Muscle layer of duodenum (tissue), 2 donors: ENCODE data around the gene NCAPD2.
A peak's percentile ranks its signal among the peaks of the same experiment; 100 is the strongest.
"Not testable (repeated sequence)": the region's sequence is repeated elsewhere in the genome, so short reads cannot be mapped to it uniquely, and the experiment has no call there.

ENCODE experiments used
- H3K27ac ChIP-seq: one replicate; pipeline ENCODE4 v1.7.0; 2013; ENCODE audit warnings: mild to moderate bottlenecking, low read length
- H3K27me3 ChIP-seq: one replicate; pipeline ENCODE4 v1.7.0; 2013; ENCODE audit warnings: low read depth, mild to moderate bottlenecking, control low read depth, low read length
- H3K36me3 ChIP-seq, 2 donors: one replicate each; pipeline ENCODE4 v1.7.0; 2013; ENCODE audit warnings: low read length in 2 of 2, control low read depth in 1 of 2, mild to moderate bottlenecking in 1 of 2; ENCODE audit not compliant: insufficient read depth in 2 of 2, control insufficient read depth in 1 of 2
- H3K4me1 ChIP-seq, 2 donors: one replicate each; pipeline ENCODE4 v1.7.0; 2013; ENCODE audit warnings: low read length in 2 of 2, mild to moderate bottlenecking in 2 of 2, control low read depth in 1 of 2, moderate library complexity in 1 of 2; ENCODE audit not compliant: insufficient read depth in 2 of 2, control insufficient read depth in 1 of 2
- H3K4me3 ChIP-seq, 2 donors: one replicate each; pipeline ENCODE4 v1.7.0; 2013; ENCODE audit warnings: low read length in 2 of 2, low read depth in 1 of 2, mild to moderate bottlenecking in 1 of 2
- H3K9me3 ChIP-seq, 2 donors: one replicate each; pipeline ENCODE4 v1.7.0; 2013; ENCODE audit warnings: low read length in 2 of 2, control low read depth in 1 of 2, mild to moderate bottlenecking in 1 of 2; ENCODE audit not compliant: control insufficient read depth in 1 of 2
- donor health status: healthy.

Gene NCAPD2

DNA sequence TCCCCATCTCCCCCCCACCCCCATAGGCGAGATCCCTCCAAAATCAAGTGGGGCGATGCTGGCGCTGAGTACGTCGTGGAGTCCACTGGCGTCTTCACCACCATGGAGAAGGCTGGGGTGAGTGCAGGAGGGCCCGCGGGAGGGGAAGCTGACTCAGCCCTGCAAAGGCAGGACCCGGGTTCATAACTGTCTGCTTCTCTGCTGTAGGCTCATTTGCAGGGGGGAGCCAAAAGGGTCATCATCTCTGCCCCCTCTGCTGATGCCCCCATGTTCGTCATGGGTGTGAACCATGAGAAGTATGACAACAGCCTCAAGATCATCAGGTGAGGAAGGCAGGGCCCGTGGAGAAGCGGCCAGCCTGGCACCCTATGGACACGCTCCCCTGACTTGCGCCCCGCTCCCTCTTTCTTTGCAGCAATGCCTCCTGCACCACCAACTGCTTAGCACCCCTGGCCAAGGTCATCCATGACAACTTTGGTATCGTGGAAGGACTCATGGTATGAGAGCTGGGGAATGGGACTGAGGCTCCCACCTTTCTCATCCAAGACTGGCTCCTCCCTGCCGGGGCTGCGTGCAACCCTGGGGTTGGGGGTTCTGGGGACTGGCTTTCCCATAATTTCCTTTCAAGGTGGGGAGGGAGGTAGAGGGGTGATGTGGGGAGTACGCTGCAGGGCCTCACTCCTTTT lies 43.1 kb downstream of the NCAPD2 start:
- peaks cover 27 to 30% of the 10 kb centered on the region in 2 donors for H3K36me3 ChIP-seq
- H3K27me3 ChIP-seq = no peaks in the 10 kb centered on the region
- no peak overlapping the region for H3K4me3 ChIP-seq
- H3K4me1 ChIP-seq = peaks cover 21 to 68% of the 10 kb centered on the region in 2 donors
- no peak overlapping the region for H3K27ac ChIP-seq
- no peaks in the 10 kb centered on the region for H3K9me3 ChIP-seq

DNA sequence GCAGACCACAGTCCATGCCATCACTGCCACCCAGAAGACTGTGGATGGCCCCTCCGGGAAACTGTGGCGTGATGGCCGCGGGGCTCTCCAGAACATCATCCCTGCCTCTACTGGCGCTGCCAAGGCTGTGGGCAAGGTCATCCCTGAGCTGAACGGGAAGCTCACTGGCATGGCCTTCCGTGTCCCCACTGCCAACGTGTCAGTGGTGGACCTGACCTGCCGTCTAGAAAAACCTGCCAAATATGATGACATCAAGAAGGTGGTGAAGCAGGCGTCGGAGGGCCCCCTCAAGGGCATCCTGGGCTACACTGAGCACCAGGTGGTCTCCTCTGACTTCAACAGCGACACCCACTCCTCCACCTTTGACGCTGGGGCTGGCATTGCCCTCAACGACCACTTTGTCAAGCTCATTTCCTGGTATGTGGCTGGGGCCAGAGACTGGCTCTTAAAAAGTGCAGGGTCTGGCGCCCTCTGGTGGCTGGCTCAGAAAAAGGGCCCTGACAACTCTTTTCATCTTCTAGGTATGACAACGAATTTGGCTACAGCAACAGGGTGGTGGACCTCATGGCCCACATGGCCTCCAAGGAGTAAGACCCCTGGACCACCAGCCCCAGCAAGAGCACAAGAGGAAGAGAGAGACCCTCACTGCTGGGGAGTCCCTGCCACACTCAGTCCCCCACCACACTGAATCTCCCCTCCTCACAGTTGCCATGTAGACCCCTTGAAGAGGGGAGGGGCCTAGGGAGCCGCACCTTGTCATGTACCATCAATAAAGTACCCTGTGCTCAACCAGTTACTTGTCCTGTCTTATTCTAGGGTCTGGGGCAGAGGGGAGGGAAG lies 43.9 kb downstream of the NCAPD2 start:
- H3K9me3 ChIP-seq, H3K27me3 ChIP-seq, H3K4me3 ChIP-seq, H3K27ac ChIP-seq: not testable (repeated sequence)
- peaks cover 17 to 60% of the 10 kb centered on the region in 2 donors for H3K4me1 ChIP-seq
- H3K36me3 ChIP-seq = peaks cover 27 to 30% of the 10 kb centered on the region in 2 donors

- Histone ChIP-seq H3K27me3 (no peaks in the 10 kb centered on the region), H3K9me3 (no peaks in the 10 kb centered on the region), H3K4me3 (no peak overlapping the region), H3K27ac (peak overlapping the region; percentile 23), H3K4me1 (peaks cover 17 to 53% of the 10 kb centered on the region in 2 donors), H3K36me3 (peaks cover 27 to 30% of the 10 kb centered on the region in 2 donors)
These were observed 44.8 kb downstream of the NCAPD2 start for GRCh38 chr12:6538420-6539313.

- Histone ChIP-seq H3K4me3 (no peak overlapping the region), H3K4me1 (peaks cover 17 to 53% of the 10 kb centered on the region in 2 donors), H3K9me3 (no peaks in the 10 kb centered on the region), H3K27ac (peak overlapping the region; percentile 63), H3K27me3 (no peaks in the 10 kb centered on the region), H3K36me3 (peaks cover 28 to 33% of the 10 kb centered on the region in 2 donors)
These were observed 45.4 kb downstream of the NCAPD2 start for GRCh38 chr12:6539314-6539682.

DNA sequence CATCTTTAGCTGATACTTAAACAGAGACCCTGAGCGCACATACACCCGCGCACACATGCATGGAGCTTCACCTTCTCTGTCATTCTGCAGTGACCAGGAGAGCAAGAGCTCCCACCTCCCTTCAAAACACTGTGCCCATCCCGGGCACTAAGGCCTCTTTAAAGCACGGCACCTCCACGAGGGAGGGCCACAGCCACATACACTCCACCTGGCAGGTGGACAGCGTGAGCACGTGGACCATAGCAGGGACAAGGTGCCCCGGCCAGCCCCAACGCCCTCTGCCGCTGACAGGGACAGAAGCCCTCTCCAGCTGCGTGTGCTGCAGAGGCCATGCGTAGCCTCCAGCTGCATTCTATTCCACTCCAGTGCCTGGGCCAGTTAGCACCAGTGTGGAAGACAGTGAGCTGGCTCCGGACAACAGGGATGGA lies 45.8 kb downstream of the NCAPD2 start:
- H3K27ac ChIP-seq = peak overlapping the region; percentile 63
- peaks cover 17 to 53% of the 10 kb centered on the region in 2 donors for H3K4me1 ChIP-seq

GRCh38 chr12:6540181-6540877 lies 46.4 kb downstream of the NCAPD2 start:
- Histone ChIP-seq H3K4me1 (peaks cover 17 to 52% of the 10 kb centered on the region in 2 donors), H3K4me3 (peak overlapping the region in 1 of 2 donors; percentile 37), H3K27me3 (no peaks in the 10 kb centered on the region), H3K36me3 (peaks cover 32 to 33% of the 10 kb centered on the region in 2 donors), H3K9me3 (no peaks in the 10 kb centered on the region), H3K27ac (peak overlapping the region; percentile 89)

More for the DNA sequence above, 45.8 kb downstream of the NCAPD2 start:
- Histone ChIP-seq H3K9me3 (no peaks in the 10 kb centered on the region), H3K4me3 (no peak overlapping the region), H3K27me3 (no peaks in the 10 kb centered on the region), H3K36me3 (peaks cover 32 to 36% of the 10 kb centered on the region in 2 donors)

- H3K4me3 ChIP-seq = no peak overlapping the region
- peaks cover 8 to 39% of the 10 kb centered on the region in 2 donors for H3K4me1 ChIP-seq
- peak overlapping the region; percentile 89 for H3K27ac ChIP-seq
- no peaks in the 10 kb centered on the region for H3K9me3 ChIP-seq
- no peaks in the 10 kb centered on the region for H3K27me3 ChIP-seq
- H3K36me3 ChIP-seq = peaks cover 34 to 38% of the 10 kb centered on the region in 2 donors
These were observed 47.7 kb downstream of the NCAPD2 start for GRCh38 chr12:6541371-6542165.

DNA sequence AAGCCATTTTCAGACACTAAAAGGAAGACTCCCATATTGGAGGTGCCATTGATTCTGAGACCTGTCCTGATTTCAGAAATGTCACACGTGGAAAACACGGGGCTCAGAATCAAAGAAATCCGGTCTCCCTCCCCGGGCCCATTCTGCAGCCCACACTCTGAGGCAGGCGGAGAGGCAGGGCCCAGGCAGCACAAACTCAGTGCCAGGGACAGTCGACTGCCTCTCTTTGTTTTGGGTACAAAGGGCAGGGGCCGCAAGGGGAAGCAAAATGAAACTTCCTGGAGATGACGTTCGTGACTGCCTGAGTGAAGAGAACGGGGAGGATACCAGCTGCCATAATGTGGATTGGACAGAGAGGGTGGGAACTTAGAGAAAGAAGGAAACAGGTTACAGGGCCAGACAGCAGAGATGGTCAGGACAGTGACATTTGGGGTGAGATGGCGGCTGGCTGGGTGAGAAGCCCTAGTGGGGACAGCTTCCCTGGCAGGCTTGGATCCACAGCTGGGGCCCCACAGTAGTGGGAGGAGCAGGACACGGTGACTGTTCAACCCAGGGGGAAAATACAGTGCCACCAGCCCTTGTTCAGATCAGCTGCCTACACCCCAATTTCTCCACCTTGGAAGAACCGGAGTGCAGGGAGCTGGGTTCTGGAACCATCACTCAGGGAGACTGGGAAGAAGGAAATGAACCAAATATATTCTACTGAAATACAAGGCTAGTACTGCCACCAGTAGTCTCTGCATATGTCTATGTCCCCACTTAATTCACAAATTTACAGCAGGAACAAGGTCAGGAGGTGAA lies 48.5 kb downstream of the NCAPD2 start:
- H3K36me3 ChIP-seq = peaks cover 33 to 36% of the 10 kb centered on the region in 2 donors
- H3K4me3 ChIP-seq = no peak overlapping the region
- H3K27me3 ChIP-seq = no peaks in the 10 kb centered on the region
- no peaks in the 10 kb centered on the region for H3K9me3 ChIP-seq
- H3K4me1 ChIP-seq = peaks cover 8 to 31% of the 10 kb centered on the region in 2 donors
- peak overlapping the region; percentile 89 for H3K27ac ChIP-seq

DNA sequence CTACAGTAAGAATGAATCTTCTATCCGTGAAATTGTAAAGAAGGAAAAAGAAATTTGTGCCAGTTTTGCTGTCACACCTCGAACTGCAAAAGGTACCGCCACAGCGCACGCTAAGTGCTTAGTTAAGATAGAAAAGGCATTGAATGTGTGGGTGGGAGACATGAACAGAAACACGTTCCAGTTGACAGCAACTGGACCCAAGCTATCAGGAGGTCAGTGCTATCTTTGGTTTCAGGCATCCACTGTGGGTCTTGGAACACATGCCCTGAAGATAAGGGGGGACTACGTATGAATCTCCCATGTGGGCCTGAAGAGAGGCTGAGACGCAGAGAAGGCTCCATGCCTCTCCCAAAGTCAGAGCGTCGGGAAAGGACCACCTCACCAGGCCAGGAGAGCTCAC lies 52.1 kb downstream of the NCAPD2 start:
- H3K9me3 ChIP-seq = no peaks in the 10 kb centered on the region
- no peak overlapping the region for H3K4me3 ChIP-seq
- H3K27ac ChIP-seq = no peak overlapping the region
- H3K36me3 ChIP-seq = peaks cover 32 to 36% of the 10 kb centered on the region in 2 donors
- peaks cover 3 to 37% of the 10 kb centered on the region in 2 donors for H3K4me1 ChIP-seq
- no peaks in the 10 kb centered on the region for H3K27me3 ChIP-seq
